Suprapubic skin (tissue), 4 donors: ENCODE measurements around the gene VAMP3. TPM values are rescaled to one million over a fixed set of nuclear protein-coding genes. Genes with fewer than 3 reads are reported as not detected.
A peak's percentile ranks its signal among the peaks of the same experiment; 100 is the strongest.
"Not testable (repeated sequence)": the region's sequence is repeated elsewhere in the genome, so short reads cannot be mapped to it uniquely, and the experiment has no call there.

Experiments
- DNase-seq, 2 donors: peaks; one replicate each; pipeline ENCODE4 v3.0.0-alpha.2; 2019; ENCODE audit warnings: low spot score in 2 of 2
- H3K27ac ChIP-seq: fragments of 200-600 bp; sonication (generic); one replicate; pipeline ENCODE4 v1.5.1; 2019
- H3K27me3 ChIP-seq: fragments of 200-600 bp; sonication (generic); one replicate; pipeline ENCODE4 v1.5.1; 2019
- H3K36me3 ChIP-seq: fragments of 200-600 bp; sonication (generic); one replicate; pipeline ENCODE4 v1.5.1; 2019
- H3K4me1 ChIP-seq: fragments of 200-600 bp; sonication (generic); one replicate; pipeline ENCODE4 v1.5.1; 2019
- H3K4me3 ChIP-seq: fragments of 200-600 bp; sonication (generic); one replicate; pipeline ENCODE4 v1.5.1; 2019; ENCODE audit warnings: mild to moderate bottlenecking
- H3K9me3 ChIP-seq: fragments of 200-600 bp; sonication (generic); one replicate; pipeline ENCODE4 v1.5.1; 2019
- EP300 ChIP-seq: sonication (generic); formaldehyde crosslinking; IDR thresholded peaks from one replicate; pipeline ENCODE4 v1.6.1; 2017; ENCODE audit warnings: antibody characterized with exemption
- POLR2A ChIP-seq, 2 donors: fragments of 450-650 bp; IDR thresholded peaks; one replicate each; pipeline ENCODE4 v1.6.1; 2017; ENCODE audit warnings: antibody characterized with exemption in 2 of 2, mild to moderate bottlenecking in 2 of 2, moderate library complexity in 2 of 2
- POLR2AphosphoS5 ChIP-seq, 3 donors: sonication (generic); formaldehyde crosslinking; IDR thresholded peaks; one replicate each; pipeline ENCODE4 v1.6.1; 2017; ENCODE audit warnings: antibody characterized with exemption in 3 of 3
- WGBS: methylation state at CpG from one replicate; pipeline ENCODE4 v1.1.5; 2018; 5-methylcytosine and 5-hydroxymethylcytosine counted together
- total RNA-seq, 4 donors: library from RNA; depleted of rRNA; stranded (reverse); fragments of >200 nt; gene quantifications; one replicate each; pipeline ENCODE4 v1.1.0, GENCODE V29; 2016
- TF ChIP-seq, protein P1 (sequence below), 2 donors: fragments of 200-600 bp in 1 of 2; fragments of 450-650 bp in 1 of 2; sonication (generic) in 1 of 2; IDR thresholded peaks; one replicate each; pipeline ENCODE4 v1.5.1; 2016 to 2019; ENCODE audit warnings: antibody characterized with exemption in 2 of 2, mild to moderate bottlenecking in 1 of 2, moderate library complexity in 1 of 2

VAMP3 gene
- total RNA-seq, 4 donors from 2014 or later, result 62.8 to 79.9 (median 76.4) TPM

DNA sequence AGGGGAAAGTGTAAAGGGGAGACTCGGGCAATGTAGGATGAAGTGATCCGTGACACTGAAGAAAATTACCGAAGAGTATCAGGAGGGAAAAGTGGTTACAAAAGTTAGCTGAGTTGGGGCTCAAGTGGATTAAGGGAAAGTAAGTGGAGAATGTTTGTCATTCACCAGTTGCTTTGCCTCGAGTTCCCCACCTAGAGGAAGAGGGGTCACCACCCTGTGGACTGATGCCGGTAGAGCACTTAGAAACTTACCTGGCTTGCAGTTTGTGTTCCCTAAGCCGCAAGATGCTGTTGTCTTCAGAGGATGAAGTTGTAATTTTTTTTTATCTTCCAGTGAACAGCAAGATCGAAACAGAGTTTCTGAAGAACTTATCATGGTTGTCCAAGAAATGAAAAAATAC, 14.0 kb downstream of the VAMP3 start:
- peaks cover 50% of the 10 kb centered on the region for H3K4me1 ChIP-seq

DNA sequence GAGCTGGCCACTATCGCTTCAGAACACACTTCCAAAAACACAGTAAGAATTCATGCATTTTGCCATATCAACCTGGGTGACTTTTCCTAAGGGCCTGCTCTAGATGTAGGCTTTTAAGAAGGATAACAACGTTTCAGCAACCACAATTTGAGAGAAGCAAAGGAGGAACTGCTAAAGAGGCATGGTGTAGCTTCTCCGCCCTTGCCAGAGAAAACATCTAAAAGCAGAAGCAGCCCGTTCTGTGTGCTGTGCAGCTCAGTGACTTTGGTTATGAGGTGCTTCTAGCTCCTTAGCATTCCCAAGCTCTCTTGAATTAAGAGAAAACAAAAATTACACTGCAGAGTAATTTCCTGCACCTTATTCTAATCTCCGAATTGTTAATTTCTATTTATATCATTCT, 15.7 kb downstream of the VAMP3 start:
- Histone ChIP-seq H3K36me3 (peaks cover 48% of the 10 kb centered on the region), H3K27me3 (no peaks in the 10 kb centered on the region)

More for the DNA sequence above, 14.0 kb downstream of the VAMP3 start:
- Histone ChIP-seq H3K4me3 (peak overlapping the region; percentile 79), H3K36me3 (peaks cover 45% of the 10 kb centered on the region), H3K9me3 (no peaks in the 10 kb centered on the region), H3K27ac (peak overlapping the region; percentile 95), H3K27me3 (no peaks in the 10 kb centered on the region)
- 73% methylated on average over 7 of the region's 7 CpGs for WGBS
- no peak for DNase-seq
- TF ChIP-seq POLR2A (IDR thresholded peaks at IDR 0.05) (no peak), EP300 (no peak), POLR2AphosphoS5 (IDR thresholded peaks at IDR 0.05) (no peak)
- TF ChIP-seq, protein P1, sequence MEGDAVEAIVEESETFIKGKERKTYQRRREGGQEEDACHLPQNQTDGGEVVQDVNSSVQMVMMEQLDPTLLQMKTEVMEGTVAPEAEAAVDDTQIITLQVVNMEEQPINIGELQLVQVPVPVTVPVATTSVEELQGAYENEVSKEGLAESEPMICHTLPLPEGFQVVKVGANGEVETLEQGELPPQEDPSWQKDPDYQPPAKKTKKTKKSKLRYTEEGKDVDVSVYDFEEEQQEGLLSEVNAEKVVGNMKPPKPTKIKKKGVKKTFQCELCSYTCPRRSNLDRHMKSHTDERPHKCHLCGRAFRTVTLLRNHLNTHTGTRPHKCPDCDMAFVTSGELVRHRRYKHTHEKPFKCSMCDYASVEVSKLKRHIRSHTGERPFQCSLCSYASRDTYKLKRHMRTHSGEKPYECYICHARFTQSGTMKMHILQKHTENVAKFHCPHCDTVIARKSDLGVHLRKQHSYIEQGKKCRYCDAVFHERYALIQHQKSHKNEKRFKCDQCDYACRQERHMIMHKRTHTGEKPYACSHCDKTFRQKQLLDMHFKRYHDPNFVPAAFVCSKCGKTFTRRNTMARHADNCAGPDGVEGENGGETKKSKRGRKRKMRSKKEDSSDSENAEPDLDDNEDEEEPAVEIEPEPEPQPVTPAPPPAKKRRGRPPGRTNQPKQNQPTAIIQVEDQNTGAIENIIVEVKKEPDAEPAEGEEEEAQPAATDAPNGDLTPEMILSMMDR (IDR thresholded peaks at IDR 0.05), result no peak

GRCh38 chr1:7789828-7790227, 18.7 kb downstream of the VAMP3 start:
- H3K36me3 ChIP-seq, result peaks cover 64% of the 10 kb centered on the region
- WGBS, result 60% methylated on average over 5 of the region's 5 CpGs

More for the DNA sequence above, 15.7 kb downstream of the VAMP3 start:
- DNase-seq, result no peak
- Histone ChIP-seq H3K27ac (no peak overlapping the region), H3K9me3 (no peaks in the 10 kb centered on the region), H3K4me1 (peaks cover 46% of the 10 kb centered on the region), H3K4me3 (no peak overlapping the region)
- WGBS, result 56% methylated on average over 5 of the region's 5 CpGs
- TF ChIP-seq POLR2AphosphoS5 (IDR thresholded peaks at IDR 0.05), result no peak

DNA sequence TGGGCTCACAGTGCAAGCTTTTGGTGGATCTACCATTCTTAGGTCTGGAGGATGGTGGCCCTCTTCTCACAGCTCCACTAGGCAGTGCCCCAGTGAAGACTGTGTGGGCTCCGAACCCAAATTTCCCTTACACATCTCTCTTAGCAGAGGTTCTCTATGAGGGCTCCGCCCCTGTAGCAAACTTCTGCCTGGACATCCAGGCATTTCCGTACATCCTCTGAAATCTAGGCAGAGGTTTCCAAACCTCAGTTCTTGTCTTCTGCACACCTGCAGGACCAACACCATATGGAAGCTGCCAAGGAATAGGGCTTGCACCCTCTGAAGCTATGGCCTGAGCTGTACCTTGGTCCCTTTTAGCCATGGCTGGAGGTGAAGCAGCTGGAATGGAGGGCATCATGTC, 19.9 kb downstream of the VAMP3 start:
- WGBS, result 96% methylated on average over 3 of the region's 3 CpGs
- not testable (repeated sequence) for H3K27ac ChIP-seq, DNase-seq

More at GRCh38 chr1:7789828-7790227, 18.7 kb downstream of the VAMP3 start:
- Histone ChIP-seq H3K4me3 (no peak overlapping the region), H3K4me1 (peaks cover 24% of the 10 kb centered on the region), H3K27ac (no peak overlapping the region), H3K27me3 (no peaks in the 10 kb centered on the region), H3K9me3 (no peaks in the 10 kb centered on the region)
- TF ChIP-seq POLR2AphosphoS5 (IDR thresholded peaks at IDR 0.05) (no peak), POLR2A (IDR thresholded peaks at IDR 0.05) (no peak), EP300 (no peak)
- TF ChIP-seq, protein P1 (IDR thresholded peaks at IDR 0.05), result no peak
- DNase-seq, result no peak

DNA sequence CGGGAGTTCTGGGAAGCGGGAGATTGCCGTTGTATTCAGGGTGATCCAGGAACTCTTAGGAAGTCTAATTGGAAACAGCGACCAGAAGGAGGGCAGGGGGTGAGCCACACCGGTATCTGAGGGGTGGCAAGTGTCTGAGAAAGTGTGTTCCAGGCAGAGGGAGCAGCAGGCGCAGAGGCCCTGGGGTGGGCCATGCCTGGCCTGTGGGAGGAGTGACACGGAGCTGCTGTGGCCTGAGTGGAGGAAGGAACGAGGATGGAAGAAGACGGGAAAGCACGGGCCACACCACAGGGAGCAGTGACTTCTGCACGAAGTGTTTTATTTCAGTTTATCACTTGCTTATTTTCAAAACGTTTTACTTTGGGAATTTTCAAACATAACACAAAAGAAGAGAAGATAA, 24.3 kb downstream of the VAMP3 start:
- TF ChIP-seq, protein P1 (IDR thresholded peaks at IDR 0.05), result no peak
- TF ChIP-seq POLR2AphosphoS5 (IDR thresholded peaks at IDR 0.05) (no peak), POLR2A (IDR thresholded peaks at IDR 0.05) (no peak)
- no peaks in the 10 kb centered on the region for H3K27me3 ChIP-seq
- peaks cover 72% of the 10 kb centered on the region for H3K36me3 ChIP-seq
- no peak overlapping the region for H3K4me3 ChIP-seq
- no peak for DNase-seq
- no peaks in the 10 kb centered on the region for H3K4me1 ChIP-seq
- no peaks in the 10 kb centered on the region for H3K9me3 ChIP-seq
- 88% methylated on average over 12 of the region's 12 CpGs for WGBS
- no peak overlapping the region for H3K27ac ChIP-seq

More for the DNA sequence above, 19.9 kb downstream of the VAMP3 start:
- H3K4me3 ChIP-seq, H3K27me3 ChIP-seq, H3K9me3 ChIP-seq: not testable (repeated sequence)
- H3K4me1 ChIP-seq, result peaks cover 13% of the 10 kb centered on the region
- peaks cover 71% of the 10 kb centered on the region for H3K36me3 ChIP-seq

DNA sequence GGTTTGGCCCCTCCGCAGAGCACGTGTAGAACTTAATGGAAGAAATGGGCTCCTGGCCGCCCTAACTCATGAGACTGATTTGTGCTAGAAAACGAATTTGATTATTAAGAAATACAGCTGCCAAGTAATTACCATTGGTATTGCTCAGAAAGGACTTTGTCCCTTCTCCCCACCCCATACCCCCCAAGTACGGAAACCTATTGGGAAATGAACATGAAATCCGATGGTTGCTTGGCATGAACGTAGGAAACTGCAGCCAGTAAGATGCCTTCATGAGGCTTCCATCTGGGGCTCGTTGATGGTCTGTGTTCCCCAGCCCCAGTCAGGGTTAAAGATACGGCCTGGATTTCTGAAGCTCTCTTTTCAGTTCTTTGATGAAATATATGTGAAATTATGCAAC, 34.4 kb downstream of the VAMP3 start:
- WGBS, result 83% methylated on average over 9 of the region's 9 CpGs
- Histone ChIP-seq H3K4me1 (no peaks in the 10 kb centered on the region), H3K27ac (no peak overlapping the region), H3K27me3 (no peaks in the 10 kb centered on the region), H3K4me3 (no peak overlapping the region), H3K9me3 (no peaks in the 10 kb centered on the region), H3K36me3 (peaks cover 88% of the 10 kb centered on the region)
- DNase-seq, result no peak
- TF ChIP-seq EP300, result no peak
- TF ChIP-seq POLR2A (IDR thresholded peaks at IDR 0.05), result no peak
- no peak for TF ChIP-seq POLR2AphosphoS5 (IDR thresholded peaks at IDR 0.05)
- TF ChIP-seq, protein P1 (IDR thresholded peaks at IDR 0.05), result no peak
